CD4-positive, CD25-positive, alpha-beta regulatory T cell (primary cell): ENCODE measurements around the gene ALG8. TPM values are rescaled to one million over a fixed set of nuclear protein-coding genes. Genes with fewer than 3 reads are reported as not detected.

ENCODE experiments used
- ATAC-seq, 2 donors: fragments of 150-1000 bp; cut with Tn5 transposase; one replicate each; pipeline ENCODE4 v1.10.0; 2021; ENCODE audit warnings: low read depth in 2 of 2, moderate number of reproducible peaks in 2 of 2, moderate library complexity in 1 of 2
- DNase-seq, 3 donors: peaks; one replicate each; pipeline versions ENCODE4 v3.0.0 to v3.0.0-alpha.2; 2012 to 2022; ENCODE audit warnings: mixed read lengths in 1 of 3
- H3K27ac ChIP-seq: one replicate; pipeline ENCODE4 v1.7.0; 2013; ENCODE audit warnings: mild to moderate bottlenecking, low read length; ENCODE audit not compliant: insufficient read depth, poor library complexity, severe bottlenecking
- H3K27me3 ChIP-seq: one replicate; pipeline ENCODE4 v1.7.0; 2013; ENCODE audit warnings: low read length; ENCODE audit not compliant: control insufficient read depth, insufficient read depth
- H3K36me3 ChIP-seq: one replicate; pipeline ENCODE4 v1.7.0; 2013; ENCODE audit warnings: mild to moderate bottlenecking, low read length, moderate library complexity; ENCODE audit not compliant: control insufficient read depth, insufficient read depth
- H3K4me1 ChIP-seq: 2 replicates; pipeline ENCODE4 v1.7.0; 2013; ENCODE audit warnings: mild to moderate bottlenecking, low read length; ENCODE audit not compliant: insufficient read depth, control insufficient read depth, poor library complexity, severe bottlenecking
- H3K4me3 ChIP-seq: one replicate; pipeline ENCODE4 v1.7.0; 2013; ENCODE audit warnings: low read depth, mild to moderate bottlenecking, low read length, moderate library complexity
- H3K9me3 ChIP-seq, 2 experiments: 1 replicate in 1 of 2; 2 replicates in 1 of 2; pipeline ENCODE4 v1.7.0; 2013; ENCODE audit warnings: low read length in 2 of 2, mild to moderate bottlenecking in 1 of 2, moderate library complexity in 1 of 2; ENCODE audit not compliant: control insufficient read depth in 2 of 2
- H3K27ac Mint-ChIP-seq, 3 donors: one replicate each; pipeline ENCODE4 v1.8.0; 2020 to 2022; ENCODE audit warnings: mild to moderate bottlenecking in 3 of 3, mixed read lengths in 3 of 3, moderate library complexity in 2 of 3
- H3K27me3 Mint-ChIP-seq: one replicate; pipeline ENCODE4 v1.8.0; 2022; ENCODE audit warnings: mild to moderate bottlenecking, mixed read lengths
- H3K36me3 Mint-ChIP-seq: one replicate; pipeline ENCODE4 v1.8.0; 2020; ENCODE audit warnings: mixed read lengths
- H3K4me1 Mint-ChIP-seq, 4 donors: one replicate each; pipeline ENCODE4 v1.8.0; 2020 to 2022; ENCODE audit warnings: mixed read lengths in 4 of 4, mild to moderate bottlenecking in 1 of 4
- H3K4me3 Mint-ChIP-seq, 4 donors: one replicate each; pipeline ENCODE4 v1.8.0; 2020 to 2022; ENCODE audit warnings: mild to moderate bottlenecking in 4 of 4, mixed read lengths in 4 of 4, moderate library complexity in 3 of 4
- H3K9me3 Mint-ChIP-seq, 7 donors: one replicate each; pipeline ENCODE4 v1.8.0; 2020 to 2022; ENCODE audit warnings: mixed read lengths in 7 of 7, mild to moderate bottlenecking in 3 of 7, moderate library complexity in 2 of 7
- polyA plus RNA-seq, 4 donors: library from polyadenylated mRNA; unstranded; fragments of 300-500 nt; fragmentation: Illumina TruSeq; gene quantifications; one replicate each; pipeline ENCODE4 v1.2.3, GENCODE V29; 2021
- total RNA-seq: library from RNA; stranded (reverse); gene quantifications from one replicate; pipeline ENCODE4 v1.2.3, GENCODE V29; 2022

ALG8 gene
- total and polyA plus RNA-seq, 5 donors from 2014 or later = 20.6 to 56.3 (median 54.2) TPM

- no peaks in the 10 kb centered on the region for H3K9me3 ChIP-seq
- H3K27me3 ChIP-seq = no peaks in the 10 kb centered on the region
- H3K4me1 ChIP-seq = no peaks in the 10 kb centered on the region
- DNase-seq = no peak
- no peak overlapping the region for H3K27ac ChIP-seq
- H3K36me3 Mint-ChIP-seq = peaks cover 44% of the 10 kb centered on the region
- H3K4me3 Mint-ChIP-seq = no peak overlapping the region
- no peaks in the 10 kb centered on the region for H3K27me3 Mint-ChIP-seq
- ATAC-seq = no peak
- H3K36me3 ChIP-seq = peaks cover 37% of the 10 kb centered on the region
- peaks cover 0 to 1% (median 0%) of the 10 kb centered on the region in 7 donors for H3K9me3 Mint-ChIP-seq
- peaks cover 0 to 4% (median 4%) of the 10 kb centered on the region in 4 donors for H3K4me1 Mint-ChIP-seq
- no peak overlapping the region for H3K4me3 ChIP-seq
- peak overlapping the region in 1 of 3 donors; percentile 54 for H3K27ac Mint-ChIP-seq
Measured at GRCh38 chr11:78110830-78111229, 28.6 kb downstream of the ALG8 start.

DNA sequence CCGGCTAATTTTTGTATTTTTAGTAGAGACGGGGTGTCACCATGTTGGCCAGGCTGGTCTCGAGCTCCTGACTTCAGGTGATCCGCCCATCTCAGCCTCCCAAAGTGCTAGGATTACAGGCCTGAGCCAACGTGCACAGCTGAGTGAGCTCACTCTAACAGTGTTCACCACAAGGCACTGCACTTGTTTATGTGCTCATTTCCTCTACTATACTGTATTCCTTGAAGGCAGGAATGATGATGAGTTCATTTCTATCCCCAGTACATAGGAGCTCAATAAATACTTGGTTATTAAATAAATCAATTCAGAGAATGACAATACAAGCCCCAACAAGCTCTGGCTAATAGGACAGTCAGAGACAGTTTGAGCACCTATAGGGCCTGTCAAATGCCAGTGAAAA, 29.1 kb downstream of the ALG8 start:
- Histone ChIP-seq H3K27ac (no peak overlapping the region), H3K9me3 (no peaks in the 10 kb centered on the region), H3K4me1 (no peaks in the 10 kb centered on the region), H3K27me3 (no peaks in the 10 kb centered on the region), H3K36me3 (peaks cover 37% of the 10 kb centered on the region), H3K4me3 (no peak overlapping the region)
- H3K27me3 Mint-ChIP-seq = no peaks in the 10 kb centered on the region
- ATAC-seq (no peak), DNase-seq (no peak)
- H3K36me3 Mint-ChIP-seq = peaks cover 46% of the 10 kb centered on the region
- H3K4me3 Mint-ChIP-seq = no peak overlapping the region
- peaks cover 0 to 4% (median 4%) of the 10 kb centered on the region in 4 donors for H3K4me1 Mint-ChIP-seq
- H3K27ac Mint-ChIP-seq = peak overlapping the region in 1 of 3 donors; percentile 54
- peaks cover 0 to 1% (median 0%) of the 10 kb centered on the region in 7 donors for H3K9me3 Mint-ChIP-seq

DNA sequence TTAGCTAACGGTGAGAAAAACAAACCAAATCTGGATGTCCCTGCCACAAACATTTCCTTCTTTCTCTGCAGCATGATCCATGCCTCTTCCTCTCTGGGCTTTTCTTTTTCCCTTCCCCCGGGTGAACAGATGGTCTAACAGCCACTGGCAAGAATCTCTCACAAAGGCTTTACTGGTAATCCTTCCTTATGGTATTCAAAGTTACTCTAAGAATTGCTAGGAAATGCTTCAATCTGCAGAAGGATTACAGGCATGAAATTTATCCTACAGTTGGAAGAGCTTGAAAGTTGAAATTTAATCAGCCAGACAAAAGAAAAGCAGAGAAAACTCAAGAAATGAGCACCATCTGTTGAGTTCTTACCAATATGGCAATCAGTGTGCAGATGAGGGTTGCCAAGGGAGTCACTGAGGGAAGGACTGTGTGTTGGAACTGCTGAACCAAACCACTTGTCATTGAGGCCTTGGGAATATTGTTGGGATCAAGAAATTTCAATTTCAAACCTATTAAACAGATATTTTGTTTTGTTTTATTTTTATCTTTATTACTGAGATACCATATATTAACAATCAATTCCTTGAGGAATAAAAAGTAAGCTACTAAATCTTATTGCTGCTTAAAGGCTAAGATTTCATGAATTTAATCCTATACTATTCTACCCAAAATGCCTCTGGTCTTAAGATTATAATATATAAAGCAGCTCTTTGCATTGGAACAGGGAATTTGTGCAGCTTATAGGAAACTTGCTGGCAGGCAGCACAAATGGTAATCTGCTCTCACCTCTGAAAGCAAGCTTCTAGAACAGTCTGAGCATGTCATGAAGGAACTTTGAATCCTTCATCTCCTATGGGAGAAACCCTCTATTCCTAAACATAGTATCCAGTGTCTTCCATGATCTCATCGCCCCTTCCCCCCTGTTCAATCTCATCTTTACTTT, 30.1 kb downstream of the ALG8 start:
- H3K27ac Mint-ChIP-seq = peak overlapping the region in 1 of 3 donors; percentile 11
- peaks cover 49% of the 10 kb centered on the region for H3K36me3 Mint-ChIP-seq
- Histone ChIP-seq H3K4me3 (no peak overlapping the region), H3K9me3 (no peaks in the 10 kb centered on the region), H3K27ac (no peak overlapping the region), H3K36me3 (peaks cover 37% of the 10 kb centered on the region), H3K4me1 (no peaks in the 10 kb centered on the region), H3K27me3 (no peaks in the 10 kb centered on the region)
- no peak overlapping the region for H3K4me3 Mint-ChIP-seq
- H3K4me1 Mint-ChIP-seq = peaks cover 0 to 4% (median 4%) of the 10 kb centered on the region in 4 donors
- H3K9me3 Mint-ChIP-seq = peaks cover 0 to 1% (median 0%) of the 10 kb centered on the region in 7 donors
- ATAC-seq (no peak), DNase-seq (no peak)
- no peaks in the 10 kb centered on the region for H3K27me3 Mint-ChIP-seq

DNA sequence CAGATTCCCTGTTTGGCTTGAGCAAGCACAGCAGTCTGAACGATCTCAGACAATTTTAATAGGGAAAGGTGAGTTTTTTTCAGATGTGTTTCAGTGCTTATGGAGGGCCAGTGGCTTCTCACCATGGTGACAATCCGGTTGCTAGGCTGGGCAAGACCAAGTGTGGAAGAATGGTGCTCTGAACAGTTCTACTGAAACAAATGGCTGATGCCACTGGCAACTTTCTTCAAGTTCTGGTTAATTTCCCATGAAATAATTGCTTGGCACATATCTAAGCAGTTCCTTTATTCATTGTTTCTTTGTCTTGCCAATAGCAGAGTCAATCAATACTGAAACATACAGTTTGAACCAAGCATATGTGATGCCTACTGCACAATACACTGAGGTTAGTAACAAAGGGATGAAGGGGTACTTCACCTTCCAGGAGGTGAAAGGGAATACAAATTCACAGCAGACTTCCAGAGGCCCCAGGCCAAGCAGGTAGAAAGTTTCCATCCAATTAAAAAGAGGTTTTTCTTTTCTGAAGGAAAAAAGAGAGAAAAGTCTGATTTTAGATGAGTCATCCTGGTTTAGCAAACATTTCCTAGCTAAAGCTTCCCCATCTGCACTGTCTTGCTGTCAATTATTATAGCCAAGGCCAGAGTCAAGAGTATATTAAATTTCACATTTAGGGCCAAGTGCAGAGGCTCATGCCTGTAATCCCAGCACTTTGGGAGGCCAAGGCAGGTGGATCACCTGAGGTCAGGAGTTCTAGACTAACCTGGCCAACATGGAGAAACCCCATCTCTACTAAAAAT, 38.6 kb downstream of the ALG8 start:
- Histone ChIP-seq H3K27ac (no peak overlapping the region), H3K4me3 (no peak overlapping the region), H3K27me3 (no peaks in the 10 kb centered on the region), H3K4me1 (no peaks in the 10 kb centered on the region), H3K36me3 (peaks cover 27% of the 10 kb centered on the region), H3K9me3 (no peaks in the 10 kb centered on the region)
- Mint-ChIP-seq H3K36me3 (peaks cover 39% of the 10 kb centered on the region), H3K27ac (no peak overlapping the region), H3K9me3 (no peaks in the 10 kb centered on the region), H3K4me3 (no peak overlapping the region), H3K27me3 (no peaks in the 10 kb centered on the region), H3K4me1 (peaks cover 0 to 2% (median 0%) of the 10 kb centered on the region in 4 donors)
- DNase-seq = no peak
- no peak for ATAC-seq

GRCh38 chr11:78100261-78100660, 39.2 kb downstream of the ALG8 start:
- Histone ChIP-seq H3K36me3 (peaks cover 27% of the 10 kb centered on the region), H3K27me3 (no peaks in the 10 kb centered on the region), H3K4me3 (no peak overlapping the region), H3K27ac (no peak overlapping the region), H3K4me1 (no peaks in the 10 kb centered on the region), H3K9me3 (no peaks in the 10 kb centered on the region)
- Mint-ChIP-seq H3K4me1 (peaks cover 0 to 2% (median 0%) of the 10 kb centered on the region in 4 donors), H3K36me3 (peaks cover 40% of the 10 kb centered on the region), H3K4me3 (no peak overlapping the region), H3K27ac (peak overlapping the region in 1 of 3 donors; percentile 11), H3K9me3 (no peaks in the 10 kb centered on the region), H3K27me3 (no peaks in the 10 kb centered on the region)
- ATAC-seq (no peak), DNase-seq (no peak)

DNA sequence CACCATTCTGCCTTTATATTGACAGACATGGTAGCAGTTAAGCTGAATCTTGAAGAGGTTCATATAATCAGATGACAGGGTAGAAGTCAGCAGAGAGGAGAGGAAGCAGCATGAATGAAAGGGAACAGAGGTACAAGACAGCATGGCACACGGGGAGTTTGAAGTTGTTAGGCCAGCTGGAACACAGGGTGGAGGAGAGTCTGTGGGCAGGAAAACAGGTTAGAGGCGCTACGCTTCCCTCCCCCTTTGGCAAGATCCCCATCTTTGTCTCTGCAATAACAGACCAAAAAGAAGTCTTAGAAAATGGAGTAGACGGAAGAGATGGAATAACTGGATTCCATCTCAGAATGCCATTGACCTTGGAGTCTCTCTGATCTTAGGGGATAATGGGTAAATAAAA, 39.8 kb downstream of the ALG8 start:
- H3K36me3 Mint-ChIP-seq = peaks cover 38% of the 10 kb centered on the region
- H3K27ac Mint-ChIP-seq = no peak overlapping the region

DNA sequence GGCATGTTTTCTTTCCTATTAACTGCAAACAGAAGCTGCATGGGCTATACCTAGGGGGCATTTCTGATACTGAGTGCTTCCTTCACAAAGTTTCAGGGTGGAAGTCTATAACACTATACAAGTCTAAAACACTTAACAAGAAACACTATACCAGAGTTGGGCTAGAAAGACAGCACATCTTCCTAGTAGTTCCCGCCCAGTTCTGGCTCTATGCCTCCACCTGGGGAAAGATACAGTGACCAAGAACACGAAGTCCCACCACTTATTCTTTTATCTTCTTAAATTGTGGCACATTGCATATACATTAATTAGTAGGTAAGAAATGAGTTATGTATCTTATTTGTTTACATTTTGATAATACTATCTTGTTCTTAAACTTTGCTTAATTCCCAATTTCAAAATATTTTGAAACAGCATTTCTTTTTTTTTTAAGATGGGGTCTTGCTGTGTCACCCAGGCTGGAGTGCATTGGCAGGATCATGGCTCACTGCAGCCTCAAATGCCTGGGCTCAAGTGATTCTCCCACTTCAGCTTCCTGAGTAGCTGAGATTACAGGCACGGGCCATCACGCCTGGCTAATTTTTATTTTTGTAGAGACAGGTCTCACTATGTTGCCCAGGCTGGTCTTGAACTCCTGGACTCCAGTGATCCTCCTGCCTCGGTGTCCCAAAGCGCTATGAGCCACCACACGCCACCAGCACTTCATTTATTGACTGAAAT, 41.6 kb downstream of the ALG8 start:
- H3K27me3 Mint-ChIP-seq = no peaks in the 10 kb centered on the region

More for the DNA sequence above, 39.8 kb downstream of the ALG8 start:
- Mint-ChIP-seq H3K27me3 (no peaks in the 10 kb centered on the region), H3K9me3 (no peaks in the 10 kb centered on the region), H3K4me3 (no peak overlapping the region), H3K4me1 (peaks cover 0 to 3% (median under 1%) of the 10 kb centered on the region in 4 donors)
- Histone ChIP-seq H3K9me3 (no peaks in the 10 kb centered on the region), H3K36me3 (peaks cover 27% of the 10 kb centered on the region), H3K4me1 (no peaks in the 10 kb centered on the region), H3K4me3 (no peak overlapping the region), H3K27me3 (no peaks in the 10 kb centered on the region), H3K27ac (no peak overlapping the region)
- ATAC-seq (no peak), DNase-seq (no peak)

More for the DNA sequence above, 41.6 kb downstream of the ALG8 start:
- Mint-ChIP-seq H3K27ac (no peak overlapping the region), H3K36me3 (peaks cover 33% of the 10 kb centered on the region), H3K4me3 (no peak overlapping the region), H3K9me3 (no peaks in the 10 kb centered on the region), H3K4me1 (peaks cover 0 to 9% (median under 1%) of the 10 kb centered on the region in 4 donors)
- Histone ChIP-seq H3K27me3 (no peaks in the 10 kb centered on the region), H3K27ac (no peak overlapping the region), H3K4me3 (no peak overlapping the region), H3K9me3 (no peaks in the 10 kb centered on the region), H3K36me3 (peaks cover 22% of the 10 kb centered on the region), H3K4me1 (no peaks in the 10 kb centered on the region)
- ATAC-seq (no peak), DNase-seq (no peak)
